Cardiac fibroblast (primary cell): Measurements from ENCODE around the gene IP6K1.
"Not testable (repeated sequence)": the region's sequence is repeated elsewhere in the genome, so short reads cannot be mapped to it uniquely, and the experiment has no call there.

Experiments
- DNase-seq, 2 donors: peaks; one replicate each; pipeline versions ENCODE4 v3.0.0 to v3.0.0-alpha.2; 2010; ENCODE audit warnings: low read depth in 2 of 2
- H3K4me3 ChIP-seq, 2 donors: replicated peaks in 1 of 2; 1 replicate in 1 of 2; 2 replicates in 1 of 2; pipeline ENCODE4 v1.5.1; 2011; ENCODE audit warnings: low read depth in 2 of 2, low read length in 2 of 2, mild to moderate bottlenecking in 2 of 2, moderate library complexity in 1 of 2
- CTCF ChIP-seq: IDR thresholded peaks from one replicate; pipeline ENCODE4 v1.5.1; 2011; ENCODE audit warnings: low read depth, mild to moderate bottlenecking, low read length, inconsistent platforms

IP6K1 gene

DNA sequence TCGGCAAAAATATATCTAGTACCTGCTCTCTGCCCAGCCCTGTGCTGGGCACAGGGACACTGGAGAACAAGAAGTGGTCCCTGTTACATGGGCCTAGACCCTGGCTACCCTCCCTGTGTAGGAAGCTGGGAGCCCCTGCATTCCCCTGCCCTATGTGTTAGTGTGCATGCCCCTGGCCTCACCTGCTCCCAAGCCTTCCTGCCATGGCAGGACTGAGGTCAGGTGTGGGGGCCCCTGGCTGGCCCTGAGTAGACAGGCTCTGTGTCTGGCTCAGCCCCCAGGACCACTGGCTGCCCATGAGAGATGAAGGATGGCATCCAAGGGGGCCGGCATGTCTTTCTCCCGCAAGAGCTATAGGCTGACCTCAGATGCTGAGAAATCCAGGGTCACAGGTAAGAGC lies 95.5 kb downstream of the IP6K1 start:
- not testable (repeated sequence) for DNase-seq, H3K4me3 ChIP-seq

GRCh38 chr3:49689908-49690624 lies 96.3 kb downstream of the IP6K1 start:
- H3K4me3 ChIP-seq: peak overlapping the region; percentile 74 to 98
- not testable (repeated sequence) for DNase-seq

- H3K4me3 ChIP-seq: peak within 1 kb of the TSS; percentile 74 to 98
- DNase-seq: peak; percentile 91 to 93
- peak; percentile 34 for TF ChIP-seq CTCF
Measured at GRCh38 chr3:49689046-49689907, 97.1 kb downstream of the IP6K1 start, which contains the start of the genes MST1 and RNF123. Gene MST1 (minus strand): TSS chr3:49689474. CDS start chr3:49688691, 783 bp downstream. Gene RNF123 (plus strand): TSS chr3:49689557. CDS start chr3:49691166, 1,609 bp downstream.

DNA sequence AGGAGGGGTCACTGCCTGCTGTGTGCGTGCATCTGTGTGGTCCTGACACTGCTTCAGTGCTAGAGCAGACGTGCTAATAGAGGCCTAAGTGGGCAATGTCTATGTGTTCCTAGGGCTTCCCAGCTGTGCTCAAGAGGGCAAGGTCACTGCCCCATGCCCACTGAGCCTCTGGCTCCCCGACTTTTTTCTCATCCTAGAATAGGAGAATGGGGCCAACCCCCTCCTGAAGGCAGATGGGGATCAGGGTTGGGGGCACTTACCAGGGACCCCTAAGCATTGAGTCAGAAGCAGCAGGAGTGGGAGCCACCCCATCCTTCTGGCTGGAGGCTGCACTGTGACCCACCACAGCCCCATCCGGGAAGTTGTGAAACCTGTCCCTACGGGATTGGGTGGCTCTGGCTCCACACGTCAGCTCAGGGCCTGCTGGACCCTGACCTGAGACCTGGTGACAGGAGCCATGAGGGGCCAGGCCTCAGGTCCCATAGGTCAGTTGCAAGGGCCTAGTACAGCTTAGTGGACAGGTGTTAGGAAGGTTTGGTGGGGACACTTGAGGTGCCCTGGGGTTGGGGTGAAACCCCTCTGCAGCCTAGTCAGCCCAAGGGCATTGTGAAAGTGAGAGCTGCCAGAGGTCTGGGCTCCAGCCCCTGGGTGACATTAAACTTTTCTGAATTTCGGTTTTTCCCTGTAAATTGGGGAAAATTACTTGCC lies 97.8 kb downstream of the IP6K1 start:
- peak overlapping the region; percentile 74 to 98 for H3K4me3 ChIP-seq
- not testable (repeated sequence) for DNase-seq

DNA sequence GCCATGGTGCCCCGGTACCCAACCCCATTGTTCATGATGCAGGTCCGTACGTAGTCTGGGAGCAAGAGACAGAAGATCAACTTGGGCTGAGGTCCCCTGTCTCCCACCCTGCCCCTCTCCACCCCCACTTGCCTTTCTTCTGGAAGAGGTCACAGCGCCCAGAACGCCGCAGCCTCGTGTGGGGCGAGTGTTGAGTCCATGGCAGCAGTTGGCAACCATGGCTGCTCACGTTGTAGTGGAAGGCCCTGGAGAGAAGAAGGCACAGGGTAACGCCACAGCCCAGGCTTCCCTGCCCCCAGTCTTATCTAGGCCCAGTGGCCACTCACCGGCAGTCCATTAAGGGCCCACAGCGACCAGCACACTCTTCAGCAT lies 98.9 kb downstream of the IP6K1 start:
- not testable (repeated sequence) for H3K4me3 ChIP-seq, DNase-seq

DNA sequence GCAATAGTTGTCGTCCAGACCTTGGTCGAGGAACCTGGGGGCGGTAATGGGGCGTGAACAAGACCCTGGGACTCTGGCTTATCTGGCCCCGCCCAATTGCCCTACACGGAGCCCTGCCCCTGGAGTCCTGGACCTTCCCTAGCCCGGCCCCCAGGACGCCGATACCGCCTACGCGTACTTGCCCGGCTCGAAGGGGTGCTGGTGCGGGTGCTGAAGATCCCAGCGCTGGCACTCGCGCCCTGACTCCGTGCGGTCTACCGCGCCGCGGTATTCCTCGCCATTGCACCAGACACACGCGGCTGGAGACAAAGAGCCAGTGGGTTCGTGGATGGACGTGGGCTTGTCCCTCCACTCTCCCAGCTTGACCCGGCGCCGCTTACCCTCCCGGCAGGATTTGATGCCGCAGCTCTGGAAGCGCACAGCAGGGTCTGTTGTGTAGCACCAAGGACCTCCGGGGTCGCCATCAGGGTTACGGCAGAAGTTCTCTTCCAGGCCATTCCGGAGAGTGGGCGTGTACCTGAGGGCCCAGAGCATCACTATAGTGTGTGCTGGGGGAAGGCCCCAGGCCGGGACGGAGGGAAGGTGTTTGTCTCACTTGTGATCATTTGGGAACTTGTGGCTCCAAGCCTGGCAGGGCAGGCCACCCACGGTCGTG lies 99.4 kb downstream of the IP6K1 start:
- H3K4me3 ChIP-seq: peak overlapping the region; percentile 11 to 34

GRCh38 chr3:49686346-49686745 lies 100.0 kb downstream of the IP6K1 start:
- not testable (repeated sequence) for DNase-seq
- peak overlapping the region; percentile 11 to 34 for H3K4me3 ChIP-seq

More for the DNA sequence above, 99.4 kb downstream of the IP6K1 start:
- peak; percentile 39 to 70 for DNase-seq

DNA sequence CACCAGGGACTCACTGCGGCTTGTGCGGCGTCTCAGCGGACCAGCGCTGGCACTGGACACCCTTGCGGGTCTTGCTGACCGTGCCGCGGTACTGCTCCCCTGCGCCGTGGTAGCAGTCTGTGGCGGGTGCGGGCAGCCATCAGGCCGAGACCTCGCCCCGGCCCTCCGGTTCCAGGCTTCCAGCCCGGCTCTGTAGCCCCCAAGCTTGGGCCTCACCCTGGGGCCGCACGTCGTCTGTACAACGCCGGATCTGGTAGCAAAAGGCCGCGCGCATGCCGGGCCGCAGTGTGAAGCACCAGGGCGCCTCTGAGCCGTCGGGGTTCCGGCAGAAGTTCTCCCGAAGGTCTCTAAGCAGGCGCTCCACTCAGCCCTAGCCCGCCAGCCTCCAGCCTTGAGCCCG lies 100.5 kb downstream of the IP6K1 start:
- not testable (repeated sequence) for DNase-seq, H3K4me3 ChIP-seq

DNA sequence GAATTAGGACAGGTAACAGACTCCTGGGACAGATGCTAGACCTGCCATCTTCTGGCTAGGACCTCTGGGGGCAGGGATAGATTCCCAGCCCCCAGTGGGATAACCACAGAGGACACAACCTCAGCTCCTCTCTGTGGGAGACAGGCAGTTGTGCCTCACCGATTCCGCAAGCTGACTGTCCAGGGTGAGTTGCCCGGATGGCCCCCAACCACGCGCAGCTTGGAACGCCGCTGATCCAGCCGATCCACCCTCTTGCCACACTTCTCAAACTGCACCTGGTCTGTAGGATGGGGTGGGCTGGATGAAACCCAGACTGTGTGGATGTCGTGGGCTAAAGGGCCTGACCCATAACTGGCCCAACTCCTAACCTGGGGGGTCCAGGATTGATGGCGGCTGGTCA lies 101.2 kb downstream of the IP6K1 start:
- DNase-seq, H3K4me3 ChIP-seq: not testable (repeated sequence)

DNA sequence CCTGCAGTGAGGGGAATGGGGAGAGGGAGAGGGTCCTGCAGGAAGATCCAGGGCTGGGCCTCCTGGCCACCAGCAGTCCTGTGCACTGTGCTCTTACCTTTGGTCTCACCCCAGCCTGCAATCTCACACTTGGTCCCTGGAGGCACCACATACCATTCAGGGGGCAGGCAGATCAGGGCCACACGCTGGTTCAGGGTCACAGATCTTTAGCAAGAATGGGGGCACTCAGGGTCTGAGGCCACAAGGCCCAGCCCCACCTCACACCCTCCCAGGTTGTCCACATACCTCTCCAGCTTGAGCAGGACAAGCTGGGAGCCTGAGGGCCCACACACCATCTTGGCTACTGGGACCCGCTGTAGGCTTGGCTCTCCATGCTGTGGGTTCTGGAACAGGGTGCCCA lies 101.9 kb downstream of the IP6K1 start:
- H3K4me3 ChIP-seq: not testable (repeated sequence)

GRCh38 chr3:49683162-49683561 lies 103.2 kb downstream of the IP6K1 start:
- no peak overlapping the region for H3K4me3 ChIP-seq
- DNase-seq: no peak
- no peak for TF ChIP-seq CTCF

More for the DNA sequence above, 101.9 kb downstream of the IP6K1 start:
- not testable (repeated sequence) for DNase-seq
